NCI-H460 (cell line): ENCODE data around the gene CRADD. TPM values are rescaled to one million over a fixed set of nuclear protein-coding genes. Genes with fewer than 3 reads are reported as not detected.
"Not testable (repeated sequence)": the region's sequence is repeated elsewhere in the genome, so short reads cannot be mapped to it uniquely, and the experiment has no call there.

ENCODE experiments used
- DNase-seq: peaks from one replicate; pipeline ENCODE4 v3.0.0-alpha.2; 2016; ENCODE audit warnings: low read depth; ENCODE audit errors: extremely low read depth
- total RNA-seq: library from RNA; depleted of rRNA; stranded (reverse); fragments of >200 nt; shearing (Covaris generic); gene quantifications from 2 replicates; pipeline ENCODE4 v1.2.3, GENCODE V29; 2014

The CRADD gene
- total RNA-seq, 1 experiment from 2014 or later, result 20.5 TPM

GRCh38 chr12:93780101-93780641, 103.0 kb downstream of the CRADD start:
- no peak for DNase-seq

- not testable (repeated sequence) for DNase-seq
Observed at GRCh38 chr12:93780886-93781285, 103.7 kb downstream of the CRADD start.

- not testable (repeated sequence) for DNase-seq
Observed at GRCh38 chr12:93781961-93782360, 104.8 kb downstream of the CRADD start.

GRCh38 chr12:93782853-93783252, 105.7 kb downstream of the CRADD start:
- no peak for DNase-seq

GRCh38 chr12:93783832-93784231, 106.7 kb downstream of the CRADD start:
- DNase-seq, result peak; percentile 64

- DNase-seq, result peak; percentile 64
Observed at GRCh38 chr12:93784339-93785086, 107.3 kb downstream of the CRADD start.

GRCh38 chr12:93785249-93786010, 108.3 kb downstream of the CRADD start:
- peak; percentile 95 for DNase-seq

GRCh38 chr12:93786656-93787397, 109.7 kb downstream of the CRADD start:
- no peak for DNase-seq

- DNase-seq, result no peak
Observed at GRCh38 chr12:93788853-93789252, 111.7 kb downstream of the CRADD start.

- no peak for DNase-seq
Observed at GRCh38 chr12:93789767-93790166, 112.6 kb downstream of the CRADD start.

GRCh38 chr12:93790472-93791152, 113.4 kb downstream of the CRADD start:
- DNase-seq, result no peak

- DNase-seq, result no peak
Observed at GRCh38 chr12:93793007-93793406, 115.8 kb downstream of the CRADD start.

- DNase-seq, result no peak
Observed at GRCh38 chr12:93793983-93794382, 116.8 kb downstream of the CRADD start.

GRCh38 chr12:93794738-93795137, 117.6 kb downstream of the CRADD start:
- no peak for DNase-seq

GRCh38 chr12:93795352-93795751, 118.2 kb downstream of the CRADD start:
- DNase-seq, result no peak

GRCh38 chr12:93796729-93797128, 119.6 kb downstream of the CRADD start:
- DNase-seq, result no peak

- DNase-seq, result no peak
Observed at GRCh38 chr12:93798279-93799151, 121.3 kb downstream of the CRADD start.

GRCh38 chr12:93801666-93802065, 124.5 kb downstream of the CRADD start:
- DNase-seq, result not testable (repeated sequence)

GRCh38 chr12:93802293-93802692, 125.1 kb downstream of the CRADD start:
- no peak for DNase-seq
